ENCODE data around the gene ANKRD28. TPM values are rescaled to one million over a fixed set of nuclear protein-coding genes. Genes with fewer than 3 reads are reported as not detected.
A peak's percentile ranks its signal among the peaks of the same experiment; 100 is the strongest.
"Not testable (repeated sequence)": the region's sequence is repeated elsewhere in the genome, so short reads cannot be mapped to it uniquely, and the experiment has no call there.

Gene ANKRD28
- total and polyA plus RNA-seq, 2 experiments from 2014 or later: 15.2 to 61.3 TPM

GRCh38 chr3:15742236-15742635, 55.5 kb downstream of the ANKRD28 start:
- not testable (repeated sequence) for H3K9me2 ChIP-seq (ENCODE audit: insufficient read depth); H3K27me3 ChIP-seq (ENCODE audit: insufficient read depth); H3K4me2 ChIP-seq; H2AFZ ChIP-seq; H3K27ac ChIP-seq (ENCODE audit: low read depth); H3K4me1 Mint-ChIP-seq; H3K4me3 Mint-ChIP-seq; ATAC-seq; H3K27ac Mint-ChIP-seq; DNase-seq (ENCODE audit: low spot score); H3F3A ChIP-seq (replicated peaks; ENCODE audit: low read depth); H3K4me3 ChIP-seq; H3K4me1 ChIP-seq (ENCODE audit: insufficient read depth); H4K20me1 ChIP-seq (replicated peaks; ENCODE audit: insufficient read depth)
- H3K9me3 Mint-ChIP-seq: peaks cover 66% of the 10 kb centered on the region
- H3K27me3 Mint-ChIP-seq (ENCODE audit: insufficient read depth, low read depth, poor library complexity): peaks cover 14% of the 10 kb centered on the region
- H3K36me3 ChIP-seq (ENCODE audit: insufficient read depth): peaks cover 13% of the 10 kb centered on the region; the same call in 1 of the 2 replicates
- peaks cover 89% of the 10 kb centered on the region for H3K36me3 Mint-ChIP-seq (ENCODE audit: low read depth)
- H3K79me2 ChIP-seq (replicated peaks; ENCODE audit: insufficient read depth): peaks cover 43% of the 10 kb centered on the region

DNA sequence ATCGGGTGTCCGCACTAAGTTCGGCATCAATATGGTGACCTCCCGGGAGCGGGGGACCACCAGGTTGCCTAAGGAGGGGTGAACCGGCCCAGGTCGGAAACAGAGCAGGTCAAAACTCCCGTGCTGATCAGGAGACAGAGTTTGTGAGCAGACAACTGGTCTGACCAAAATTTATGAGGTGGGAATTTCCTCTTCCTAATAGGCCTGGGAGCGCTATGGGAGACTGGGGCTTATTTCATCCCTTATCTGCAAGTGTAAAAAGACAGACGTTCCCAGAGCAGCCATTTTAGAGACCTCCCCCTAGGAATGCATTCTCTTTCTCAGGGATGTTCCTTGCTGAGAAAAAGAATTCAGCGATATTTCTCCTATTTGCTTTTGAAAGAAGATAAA, 59.2 kb downstream of the ANKRD28 start:
- H3K4me3 Mint-ChIP-seq; H3K27ac ChIP-seq (ENCODE audit: low read depth); H3K4me2 ChIP-seq; H3K27ac Mint-ChIP-seq; H3F3A ChIP-seq (replicated peaks; ENCODE audit: low read depth); H3K4me1 ChIP-seq (ENCODE audit: insufficient read depth); H3K4me1 Mint-ChIP-seq; H2AFZ ChIP-seq; H3K4me3 ChIP-seq; H3K9me2 ChIP-seq (ENCODE audit: insufficient read depth); H3K27me3 ChIP-seq (ENCODE audit: insufficient read depth); ATAC-seq; H4K20me1 ChIP-seq (replicated peaks; ENCODE audit: insufficient read depth): not testable (repeated sequence)
- Mint-ChIP-seq H3K27me3 (ENCODE audit: insufficient read depth, low read depth, poor library complexity) (peaks cover 14% of the 10 kb centered on the region), H3K9me3 (peaks cover 57% of the 10 kb centered on the region), H3K36me3 (ENCODE audit: low read depth) (peaks cover 74% of the 10 kb centered on the region)
- H3K79me2 ChIP-seq (replicated peaks; ENCODE audit: insufficient read depth): peaks cover 40% of the 10 kb centered on the region
- peaks cover 22% of the 10 kb centered on the region; the same call in 1 of the 2 replicates for H3K36me3 ChIP-seq (ENCODE audit: insufficient read depth)
- DNase-seq (ENCODE audit: low spot score): peak; percentile 36

DNA sequence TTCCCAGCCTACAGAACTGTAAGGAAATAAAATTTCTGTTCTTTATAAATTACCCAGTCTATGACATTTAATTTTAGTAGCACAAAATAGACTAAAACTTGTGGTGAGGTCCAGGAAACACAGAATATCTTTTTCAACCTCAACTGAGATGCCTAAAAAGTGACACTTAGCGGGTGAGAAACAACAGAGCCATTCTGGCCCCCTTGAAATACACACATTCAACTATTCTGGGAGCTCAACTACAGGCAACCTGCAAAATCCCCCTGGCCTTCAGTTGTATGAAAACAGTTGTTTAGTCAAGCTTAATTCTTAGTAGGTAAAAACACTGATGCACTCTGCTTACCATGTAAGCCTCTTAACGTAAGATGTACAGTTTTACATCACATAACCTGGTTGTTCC, 66.8 kb downstream of the ANKRD28 start:
- Mint-ChIP-seq H3K9me3 (no peaks in the 10 kb centered on the region), H3K4me1 (peaks cover 8% of the 10 kb centered on the region; the same call in 2 of the 3 replicates)
- TF ChIP-seq EZH2phosphoT487 (IDR thresholded peaks at IDR 0.05; ENCODE audit: unreplicated experiment) (no peak), ZNF462 (CRISPR knock-in tag; IDR thresholded peaks at IDR 0.05) (no peak), JUNB (IDR thresholded peaks at IDR 0.05; ENCODE audit: unreplicated experiment) (no peak), POLR2AphosphoS5 (IDR thresholded peaks at IDR 0.05; ENCODE audit: low read depth) (no peak)
- TF ChIP-seq, protein P1, sequence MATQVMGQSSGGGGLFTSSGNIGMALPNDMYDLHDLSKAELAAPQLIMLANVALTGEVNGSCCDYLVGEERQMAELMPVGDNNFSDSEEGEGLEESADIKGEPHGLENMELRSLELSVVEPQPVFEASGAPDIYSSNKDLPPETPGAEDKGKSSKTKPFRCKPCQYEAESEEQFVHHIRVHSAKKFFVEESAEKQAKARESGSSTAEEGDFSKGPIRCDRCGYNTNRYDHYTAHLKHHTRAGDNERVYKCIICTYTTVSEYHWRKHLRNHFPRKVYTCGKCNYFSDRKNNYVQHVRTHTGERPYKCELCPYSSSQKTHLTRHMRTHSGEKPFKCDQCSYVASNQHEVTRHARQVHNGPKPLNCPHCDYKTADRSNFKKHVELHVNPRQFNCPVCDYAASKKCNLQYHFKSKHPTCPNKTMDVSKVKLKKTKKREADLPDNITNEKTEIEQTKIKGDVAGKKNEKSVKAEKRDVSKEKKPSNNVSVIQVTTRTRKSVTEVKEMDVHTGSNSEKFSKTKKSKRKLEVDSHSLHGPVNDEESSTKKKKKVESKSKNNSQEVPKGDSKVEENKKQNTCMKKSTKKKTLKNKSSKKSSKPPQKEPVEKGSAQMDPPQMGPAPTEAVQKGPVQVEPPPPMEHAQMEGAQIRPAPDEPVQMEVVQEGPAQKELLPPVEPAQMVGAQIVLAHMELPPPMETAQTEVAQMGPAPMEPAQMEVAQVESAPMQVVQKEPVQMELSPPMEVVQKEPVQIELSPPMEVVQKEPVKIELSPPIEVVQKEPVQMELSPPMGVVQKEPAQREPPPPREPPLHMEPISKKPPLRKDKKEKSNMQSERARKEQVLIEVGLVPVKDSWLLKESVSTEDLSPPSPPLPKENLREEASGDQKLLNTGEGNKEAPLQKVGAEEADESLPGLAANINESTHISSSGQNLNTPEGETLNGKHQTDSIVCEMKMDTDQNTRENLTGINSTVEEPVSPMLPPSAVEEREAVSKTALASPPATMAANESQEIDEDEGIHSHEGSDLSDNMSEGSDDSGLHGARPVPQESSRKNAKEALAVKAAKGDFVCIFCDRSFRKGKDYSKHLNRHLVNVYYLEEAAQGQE (IDR thresholded peaks at IDR 0.05; ENCODE audit: unreplicated experiment): no peak
- TF ChIP-seq, protein P2, sequence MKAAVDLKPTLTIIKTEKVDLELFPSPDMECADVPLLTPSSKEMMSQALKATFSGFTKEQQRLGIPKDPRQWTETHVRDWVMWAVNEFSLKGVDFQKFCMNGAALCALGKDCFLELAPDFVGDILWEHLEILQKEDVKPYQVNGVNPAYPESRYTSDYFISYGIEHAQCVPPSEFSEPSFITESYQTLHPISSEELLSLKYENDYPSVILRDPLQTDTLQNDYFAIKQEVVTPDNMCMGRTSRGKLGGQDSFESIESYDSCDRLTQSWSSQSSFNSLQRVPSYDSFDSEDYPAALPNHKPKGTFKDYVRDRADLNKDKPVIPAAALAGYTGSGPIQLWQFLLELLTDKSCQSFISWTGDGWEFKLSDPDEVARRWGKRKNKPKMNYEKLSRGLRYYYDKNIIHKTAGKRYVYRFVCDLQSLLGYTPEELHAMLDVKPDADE (IDR thresholded peaks at IDR 0.05): no peak

More for the DNA sequence above, 66.8 kb downstream of the ANKRD28 start:
- Mint-ChIP-seq H3K27me3 (ENCODE audit: insufficient read depth, low read depth, poor library complexity) (peaks cover 2% of the 10 kb centered on the region), H3K36me3 (ENCODE audit: low read depth) (peaks cover 26% of the 10 kb centered on the region; the same call in 1 of the 3 replicates), H3K27ac (no peak overlapping the region), H3K4me3 (no peak overlapping the region)
- Histone ChIP-seq H3F3A (replicated peaks; ENCODE audit: low read depth) (no peaks in the 10 kb centered on the region), H4K20me1 (replicated peaks; ENCODE audit: insufficient read depth) (no peaks in the 10 kb centered on the region; the same call in 1 of the 2 replicates), H3K27ac (ENCODE audit: low read depth) (no peak overlapping the region), H3K79me2 (replicated peaks; ENCODE audit: insufficient read depth) (no peaks in the 10 kb centered on the region), H3K27me3 (ENCODE audit: insufficient read depth) (no peaks in the 10 kb centered on the region), H3K4me2 (no peak overlapping the region), H3K4me3 (no peak overlapping the region), H3K9me2 (ENCODE audit: insufficient read depth) (no peaks in the 10 kb centered on the region), H3K4me1 (ENCODE audit: insufficient read depth) (no peaks in the 10 kb centered on the region), H2AFZ (no peak overlapping the region), H3K36me3 (ENCODE audit: insufficient read depth) (peaks cover 7% of the 10 kb centered on the region; the same call in 1 of the 2 replicates)
- no peak for DNase-seq (ENCODE audit: low spot score)
- no peak for ATAC-seq
